Measurements from ENCODE around the gene VPS26B.
"Not testable (repeated sequence)": the region's sequence is repeated elsewhere in the genome, so short reads cannot be mapped to it uniquely, and the experiment has no call there.

Gene VPS26B

GRCh38 chr11:134283461-134284230 lies 59.2 kb downstream of the VPS26B start:
- DNase-seq (ENCODE audit: extremely low read depth, low read depth), result no peak
- TF ChIP-seq CTCF (IDR thresholded peaks at IDR 0.05; ENCODE audit: low read depth, low read length), result no peak

GRCh38 chr11:134284349-134284748 lies 59.9 kb downstream of the VPS26B start:
- DNase-seq (ENCODE audit: extremely low read depth, low read depth), result not testable (repeated sequence)

- DNase-seq (ENCODE audit: extremely low read depth, low read depth), result no peak
- TF ChIP-seq CTCF (IDR thresholded peaks at IDR 0.05; ENCODE audit: low read depth, low read length), result no peak
Observed at GRCh38 chr11:134287561-134287960, 63.1 kb downstream of the VPS26B start.

- no peak for DNase-seq (ENCODE audit: extremely low read depth, low read depth)
- TF ChIP-seq CTCF (IDR thresholded peaks at IDR 0.05; ENCODE audit: low read depth, low read length), result no peak
Observed at GRCh38 chr11:134288486-134288885, 64.0 kb downstream of the VPS26B start.

- no peak for DNase-seq (ENCODE audit: extremely low read depth, low read depth)
- TF ChIP-seq CTCF (IDR thresholded peaks at IDR 0.05; ENCODE audit: low read depth, low read length), result no peak
Observed at GRCh38 chr11:134289167-134289566, 64.7 kb downstream of the VPS26B start.

GRCh38 chr11:134289789-134290188 lies 65.3 kb downstream of the VPS26B start:
- DNase-seq (ENCODE audit: extremely low read depth, low read depth), result no peak
- no peak for TF ChIP-seq CTCF (IDR thresholded peaks at IDR 0.05; ENCODE audit: low read depth, low read length)

GRCh38 chr11:134290646-134291045 lies 66.2 kb downstream of the VPS26B start:
- no peak for TF ChIP-seq CTCF (IDR thresholded peaks at IDR 0.05; ENCODE audit: low read depth, low read length)
- DNase-seq (ENCODE audit: extremely low read depth, low read depth), result no peak

GRCh38 chr11:134291196-134291595 lies 66.7 kb downstream of the VPS26B start:
- no peak for DNase-seq (ENCODE audit: extremely low read depth, low read depth)
- TF ChIP-seq CTCF (IDR thresholded peaks at IDR 0.05; ENCODE audit: low read depth, low read length), result no peak

Measured in AG09319 (cell line).